Fibroblast of mammary gland (primary cell): ENCODE measurements around the gene CNGB1.
A peak's percentile ranks its signal among the peaks of the same experiment; 100 is the strongest.
"Not testable (repeated sequence)": the region's sequence is repeated elsewhere in the genome, so short reads cannot be mapped to it uniquely, and the experiment has no call there.

Experiments
- DNase-seq: peaks from one replicate; pipeline ENCODE4 v3.0.0-alpha.2; 2010; ENCODE audit warnings: low read depth
- H3K4me3 ChIP-seq: 2 replicates; pipeline ENCODE4 v1.5.1; 2011; ENCODE audit warnings: low read depth, mild to moderate bottlenecking, low read length, moderate library complexity; ENCODE audit not compliant: control insufficient read depth
- TF ChIP-seq, protein P1 (sequence below): conservative IDR thresholded peaks from 2 replicates; pipeline ENCODE4 v1.5.1; 2011; ENCODE audit warnings: low read depth, low read length, inconsistent platforms; ENCODE audit not compliant: control insufficient read depth, insufficient read depth

Gene CNGB1

DNA sequence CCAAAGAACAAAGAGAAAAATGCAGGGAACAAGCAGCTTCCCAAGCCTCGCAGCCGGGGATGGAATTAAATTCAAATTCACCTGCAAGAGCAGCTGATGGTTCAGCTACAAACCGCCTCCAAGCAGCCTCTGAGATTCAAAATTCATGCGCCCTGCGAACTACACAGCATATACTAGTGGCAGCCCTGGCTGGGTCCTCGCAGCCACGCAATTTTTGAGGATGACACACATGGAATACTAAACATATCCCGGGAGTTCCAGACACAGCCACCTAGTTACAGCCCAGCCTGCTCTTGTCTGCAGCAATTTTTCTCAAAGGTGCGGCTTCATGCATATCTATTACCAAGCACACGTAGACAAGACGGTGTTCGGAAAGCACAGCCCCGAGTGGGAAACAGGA is 132.8 kb downstream of the CNGB1 start:
- TF ChIP-seq, protein P1, sequence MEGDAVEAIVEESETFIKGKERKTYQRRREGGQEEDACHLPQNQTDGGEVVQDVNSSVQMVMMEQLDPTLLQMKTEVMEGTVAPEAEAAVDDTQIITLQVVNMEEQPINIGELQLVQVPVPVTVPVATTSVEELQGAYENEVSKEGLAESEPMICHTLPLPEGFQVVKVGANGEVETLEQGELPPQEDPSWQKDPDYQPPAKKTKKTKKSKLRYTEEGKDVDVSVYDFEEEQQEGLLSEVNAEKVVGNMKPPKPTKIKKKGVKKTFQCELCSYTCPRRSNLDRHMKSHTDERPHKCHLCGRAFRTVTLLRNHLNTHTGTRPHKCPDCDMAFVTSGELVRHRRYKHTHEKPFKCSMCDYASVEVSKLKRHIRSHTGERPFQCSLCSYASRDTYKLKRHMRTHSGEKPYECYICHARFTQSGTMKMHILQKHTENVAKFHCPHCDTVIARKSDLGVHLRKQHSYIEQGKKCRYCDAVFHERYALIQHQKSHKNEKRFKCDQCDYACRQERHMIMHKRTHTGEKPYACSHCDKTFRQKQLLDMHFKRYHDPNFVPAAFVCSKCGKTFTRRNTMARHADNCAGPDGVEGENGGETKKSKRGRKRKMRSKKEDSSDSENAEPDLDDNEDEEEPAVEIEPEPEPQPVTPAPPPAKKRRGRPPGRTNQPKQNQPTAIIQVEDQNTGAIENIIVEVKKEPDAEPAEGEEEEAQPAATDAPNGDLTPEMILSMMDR, result no peak
- H3K4me3 ChIP-seq, result no peak overlapping the region
- DNase-seq, result no peak

DNA sequence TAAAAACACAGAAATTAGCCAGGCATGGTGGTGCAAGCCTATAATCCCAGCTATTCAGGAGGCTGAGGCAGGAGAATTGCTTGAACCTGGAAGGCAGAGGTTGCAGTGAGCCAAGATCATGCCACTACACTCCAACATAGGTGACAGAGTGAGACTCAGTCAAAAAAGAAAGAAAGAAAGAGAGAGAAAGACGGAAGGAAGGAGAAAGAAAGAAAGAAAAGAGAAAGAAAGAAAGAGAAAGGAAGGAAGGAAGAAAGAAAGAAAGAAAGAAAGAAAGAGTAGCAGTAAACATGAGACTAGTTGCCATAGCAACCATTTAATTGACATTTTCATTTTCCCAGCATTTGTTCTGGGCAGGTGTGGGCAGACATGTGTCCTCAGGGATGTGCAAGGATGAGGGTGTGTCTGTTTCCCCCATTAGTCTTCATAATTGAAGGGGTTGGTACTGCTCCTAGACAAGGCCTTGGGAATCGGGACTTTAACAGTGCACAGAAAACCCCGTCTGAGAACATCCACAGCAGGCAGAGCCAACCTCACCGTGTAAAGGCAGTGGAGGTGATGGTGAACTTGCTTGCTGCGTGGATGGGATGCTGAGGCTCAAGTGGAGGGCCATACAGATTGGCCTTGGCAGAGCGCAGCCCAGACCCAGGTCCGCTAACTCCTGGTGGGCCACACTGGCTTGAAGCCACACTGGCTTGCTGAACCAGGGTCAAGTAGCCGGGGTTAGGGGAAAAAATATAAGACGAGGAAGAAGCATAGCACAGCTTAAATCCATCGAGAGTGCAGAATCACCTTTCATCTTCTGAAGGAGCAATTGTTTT is 133.4 kb downstream of the CNGB1 start:
- no peak overlapping the region for H3K4me3 ChIP-seq
- TF ChIP-seq, protein P1, result no peak
- no peak for DNase-seq

DNA sequence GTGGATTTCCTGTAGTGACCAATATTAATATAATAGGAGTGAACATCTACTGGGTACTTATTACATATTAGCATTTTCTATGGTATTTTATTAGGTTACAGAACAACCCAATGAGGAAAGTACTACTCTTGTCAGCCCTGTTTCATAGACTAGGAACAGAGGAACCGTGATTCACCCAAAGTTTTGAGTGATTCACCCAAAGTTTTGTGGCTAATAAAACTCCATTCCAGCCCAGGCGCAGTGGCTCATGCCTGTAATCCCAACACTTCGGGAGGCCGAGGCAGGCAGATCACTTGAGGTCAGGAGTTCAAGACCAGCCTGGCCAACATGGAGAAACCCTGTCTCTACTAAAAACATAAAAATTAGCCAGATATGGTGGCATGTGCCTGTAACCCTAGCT is 135.5 kb downstream of the CNGB1 start:
- peak; percentile 67 for DNase-seq
- not testable (repeated sequence) for H3K4me3 ChIP-seq

DNA sequence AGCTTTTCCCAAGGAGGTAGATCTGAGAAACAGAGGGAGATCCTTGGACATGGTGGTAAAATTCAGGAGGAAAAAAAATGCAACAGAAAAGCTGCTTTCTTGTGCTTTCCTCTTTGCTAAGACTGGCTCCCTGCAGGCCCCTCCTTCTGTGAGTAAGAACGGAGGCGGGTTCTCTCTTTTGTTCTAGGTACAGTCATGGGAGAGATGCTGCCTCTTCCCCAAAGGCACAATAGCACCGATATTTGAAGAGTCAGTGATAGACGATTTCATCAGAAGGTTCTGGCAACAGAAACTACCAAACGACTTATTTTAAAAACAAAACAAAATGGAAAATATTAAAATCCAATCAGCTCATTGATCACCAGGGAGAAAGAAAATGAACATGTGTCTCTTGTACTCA is 136.0 kb downstream of the CNGB1 start:
- peak; percentile 40 for DNase-seq
- H3K4me3 ChIP-seq, result no peak overlapping the region
- TF ChIP-seq, protein P1, result no peak
